HepG2 (cell line): ENCODE measurements around the gene SIGLEC10. TPM values are rescaled to one million over a fixed set of nuclear protein-coding genes. Genes with fewer than 3 reads are reported as not detected.

ENCODE experiments used
- BRD4 ChIP-seq: sonication (generic); formaldehyde crosslinking; IDR thresholded peaks from 2 replicates; pipeline ENCODE4 v1.4.0; 2020; ENCODE audit warnings: missing genetic modification reagents
- CBX1 ChIP-seq: IDR thresholded peaks from one replicate; pipeline ENCODE4 v1.6.1; 2016; ENCODE audit warnings: antibody characterized with exemption, low read depth
- CEBPG ChIP-seq: IDR thresholded peaks from 2 replicates; pipeline ENCODE4 v1.6.1; 2016
- FOXJ3 ChIP-seq: sonication (generic); formaldehyde crosslinking; IDR thresholded peaks from 2 replicates; pipeline ENCODE4 v1.4.0; 2020; ENCODE audit warnings: missing genetic modification reagents, mild to moderate bottlenecking, borderline replicate concordance
- HNRNPK ChIP-seq: fragments of 200-400 bp; formaldehyde crosslinking; IDR thresholded peaks from 2 replicates; pipeline ENCODE4 v1.6.1; 2018; ENCODE audit warnings: low read length, low read depth, moderate library complexity, mild to moderate bottlenecking; ENCODE audit not compliant: poor library complexity, severe bottlenecking
- KDM4B ChIP-seq: sonication (generic); formaldehyde crosslinking; IDR thresholded peaks from 2 replicates; pipeline ENCODE4 v1.4.0; 2020; ENCODE audit warnings: missing genetic modification reagents
- MAF1 ChIP-seq: sonication (generic); formaldehyde crosslinking; IDR thresholded peaks from 2 replicates; pipeline ENCODE4 v1.5.0; 2020; ENCODE audit warnings: missing genetic modification reagents, borderline replicate concordance
- MAX ChIP-seq: IDR thresholded peaks from 2 replicates; pipeline ENCODE4 v1.6.1; 2012; ENCODE audit warnings: inconsistent platforms
- MBNL3 ChIP-seq: fragments of 250-450 bp; sonication (Bioruptor Pico); conservative IDR thresholded peaks from 2 replicates; pipeline ENCODE4 v1.8.0; 2022; ENCODE audit warnings: mild to moderate bottlenecking, inconsistent platforms
- SIN3B ChIP-seq: fragments of 150-350 bp; IDR thresholded peaks from 2 replicates; pipeline ENCODE4 v1.6.1; 2014; ENCODE audit warnings: low read length
- TCF7 ChIP-seq: sonication (generic); IDR thresholded peaks from 2 replicates; pipeline ENCODE4 v1.6.1; 2016; ENCODE audit warnings: antibody characterized with exemption, low read depth
- ZBED4 ChIP-seq: sonication (generic); formaldehyde crosslinking; IDR thresholded peaks from 2 replicates; pipeline ENCODE4 v1.4.0; 2020; ENCODE audit warnings: missing genetic modification reagents, borderline replicate concordance
- ZBTB7B ChIP-seq: sonication (generic); formaldehyde crosslinking; IDR thresholded peaks from 2 replicates; pipeline ENCODE4 v1.4.0; 2020; ENCODE audit warnings: missing genetic modification reagents
- ZFP90 ChIP-seq: sonication (generic); formaldehyde crosslinking; IDR thresholded peaks from 2 replicates; pipeline ENCODE4 v1.8.0; 2022; ENCODE audit warnings: missing genetic modification reagents, mild to moderate bottlenecking, inconsistent platforms, borderline replicate concordance
- ZNF160 ChIP-seq: sonication (generic); formaldehyde crosslinking; IDR thresholded peaks from 2 replicates; pipeline ENCODE4 v1.8.0; 2022; ENCODE audit warnings: mild to moderate bottlenecking, inconsistent platforms, missing genetic modification reagents
- ZNF296 ChIP-seq: sonication (generic); formaldehyde crosslinking; conservative IDR thresholded peaks from 2 replicates; pipeline ENCODE4 v1.5.0; 2020; ENCODE audit warnings: mild to moderate bottlenecking, missing genetic modification reagents
- ZNF614 ChIP-seq: IDR thresholded peaks from 2 replicates; pipeline ENCODE4 v1.6.1; 2018; ENCODE audit warnings: missing biosample characterization, missing genetic modification reagents, inconsistent platforms, borderline replicate concordance
- ZNF761 ChIP-seq: sonication (generic); formaldehyde crosslinking; conservative IDR thresholded peaks from 2 replicates; pipeline ENCODE4 v1.4.0; 2020; ENCODE audit warnings: mild to moderate bottlenecking, missing genetic modification reagents
- polyA plus RNA-seq, 8 experiments: library from polyadenylated mRNA; depleted of rRNA in 3 of 8; stranded (reverse) in 7 of 8; unstranded in 1 of 8; fragments of >200 nt; fragmentation: Illumina TruSeq in 4 of 8; extraction: Trizol in 4 of 8; gene quantifications; 2 replicates each; pipeline versions ENCODE4 v1.2.1 to v1.2.3, GENCODE V29; 2011 to 2016; ENCODE audit warnings: low read depth in 4 of 8, missing spikeins in 1 of 8, mixed read lengths in 1 of 8; ENCODE audit not compliant: insufficient read depth in 1 of 8
- total RNA-seq, 5 experiments: library from RNA; depleted of rRNA; stranded (reverse); fragments of >200 nt; fragmentation: Illumina TruSeq; extraction: Trizol; gene quantifications; 2 replicates each; pipeline ENCODE4 v1.2.3, GENCODE V29; 2016; ENCODE audit warnings: low read depth in 1 of 5
- TF ChIP-seq, protein P1 (sequence below): IDR thresholded peaks from 2 replicates; pipeline ENCODE4 v1.6.1; 2016; ENCODE audit warnings: mild to moderate bottlenecking
- TF ChIP-seq, protein P2 (sequence below): IDR thresholded peaks from 2 replicates; pipeline ENCODE4 v1.6.1; 2016; ENCODE audit warnings: missing compliant biosample characterization, missing genetic modification reagents, borderline replicate concordance
- TF ChIP-seq, protein P3 (sequence below): sonication (generic); formaldehyde crosslinking; IDR thresholded peaks from 2 replicates; pipeline ENCODE4 v1.5.0; 2020; ENCODE audit warnings: mild to moderate bottlenecking, missing genetic modification reagents, borderline replicate concordance

SIGLEC10 gene
- total and polyA plus RNA-seq, 2 of the 13 experiments (the other 11 are each of a cell fraction or from before 2014, with no cell fraction given) = not detected

- TF ChIP-seq MBNL3 (CRISPR knock-in tag) (no peak), CEBPG (peak; percentile 43; the same call in 1 of the 2 replicates), SIN3B (no peak), ZNF614 (peak; percentile 60; the same call in 1 of the 2 replicates), MAX (peak; percentile 61), ZNF296 (CRISPR knock-in tag) (peak; percentile 76; the same call in 1 of the 2 replicates), FOXJ3 (CRISPR knock-in tag) (peak; percentile 76; the same call in 1 of the 2 replicates), MAF1 (no peak), ZBED4 (CRISPR knock-in tag) (no peak), TCF7 (0 out of 2 replicates have a peak, but pooled peaks have one; percentile 17), ZFP90 (CRISPR knock-in tag) (peak; percentile 94; the same call in 1 of the 2 replicates), ZNF160 (no peak), ZBTB7B (CRISPR knock-in tag) (0 out of 2 replicates have a peak, but pooled peaks have one; percentile 65), BRD4 (peak; percentile 86; the same call in 1 of the 2 replicates), ZNF761 (CRISPR knock-in tag) (0 out of 2 replicates have a peak, but pooled peaks have one; percentile 24), HNRNPK (no peak), CBX1 (peak; percentile 45), KDM4B (peak; percentile 70; the same call in 1 of the 2 replicates)
- TF ChIP-seq, protein P1, sequence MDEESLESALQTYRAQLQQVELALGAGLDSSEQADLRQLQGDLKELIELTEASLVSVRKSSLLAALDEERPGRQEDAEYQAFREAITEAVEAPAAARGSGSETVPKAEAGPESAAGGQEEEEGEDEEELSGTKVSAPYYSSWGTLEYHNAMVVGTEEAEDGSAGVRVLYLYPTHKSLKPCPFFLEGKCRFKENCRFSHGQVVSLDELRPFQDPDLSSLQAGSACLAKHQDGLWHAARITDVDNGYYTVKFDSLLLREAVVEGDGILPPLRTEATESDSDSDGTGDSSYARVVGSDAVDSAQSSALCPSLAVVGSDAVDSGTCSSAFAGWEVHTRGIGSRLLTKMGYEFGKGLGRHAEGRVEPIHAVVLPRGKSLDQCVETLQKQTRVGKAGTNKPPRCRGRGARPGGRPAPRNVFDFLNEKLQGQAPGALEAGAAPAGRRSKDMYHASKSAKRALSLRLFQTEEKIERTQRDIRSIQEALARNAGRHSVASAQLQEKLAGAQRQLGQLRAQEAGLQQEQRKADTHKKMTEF (CRISPR knock-in tag) = peak; percentile 85; the same call in 1 of the 2 replicates
- TF ChIP-seq, protein P2, sequence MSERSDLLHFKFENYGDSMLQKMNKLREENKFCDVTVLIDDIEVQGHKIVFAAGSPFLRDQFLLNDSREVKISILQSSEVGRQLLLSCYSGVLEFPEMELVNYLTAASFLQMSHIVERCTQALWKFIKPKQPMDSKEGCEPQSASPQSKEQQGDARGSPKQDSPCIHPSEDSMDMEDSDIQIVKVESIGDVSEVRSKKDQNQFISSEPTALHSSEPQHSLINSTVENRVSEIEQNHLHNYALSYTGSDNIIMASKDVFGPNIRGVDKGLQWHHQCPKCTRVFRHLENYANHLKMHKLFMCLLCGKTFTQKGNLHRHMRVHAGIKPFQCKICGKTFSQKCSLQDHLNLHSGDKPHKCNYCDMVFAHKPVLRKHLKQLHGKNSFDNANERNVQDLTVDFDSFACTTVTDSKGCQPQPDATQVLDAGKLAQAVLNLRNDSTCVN (CRISPR knock-in tag) = 0 out of 2 replicates have a peak, but pooled peaks have one; percentile 37
- TF ChIP-seq, protein P3, sequence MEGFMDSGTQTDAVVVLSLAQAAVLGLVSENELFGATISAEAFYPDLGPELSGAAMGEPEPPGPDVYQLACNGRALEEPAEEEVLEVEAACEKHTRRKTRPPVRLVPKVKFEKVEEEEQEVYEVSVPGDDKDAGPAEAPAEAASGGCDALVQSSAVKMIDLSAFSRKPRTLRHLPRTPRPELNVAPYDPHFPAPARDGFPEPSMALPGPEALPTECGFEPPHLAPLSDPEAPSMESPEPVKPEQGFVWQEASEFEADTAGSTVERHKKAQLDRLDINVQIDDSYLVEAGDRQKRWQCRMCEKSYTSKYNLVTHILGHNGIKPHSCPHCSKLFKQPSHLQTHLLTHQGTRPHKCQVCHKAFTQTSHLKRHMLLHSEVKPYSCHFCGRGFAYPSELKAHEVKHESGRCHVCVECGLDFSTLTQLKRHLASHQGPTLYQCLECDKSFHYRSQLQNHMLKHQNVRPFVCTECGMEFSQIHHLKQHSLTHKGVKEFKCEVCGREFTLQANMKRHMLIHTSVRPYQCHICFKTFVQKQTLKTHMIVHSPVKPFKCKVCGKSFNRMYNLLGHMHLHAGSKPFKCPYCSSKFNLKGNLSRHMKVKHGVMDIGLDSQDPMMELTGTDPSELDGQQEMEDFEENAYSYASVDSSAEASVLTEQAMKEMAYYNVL = 0 out of 2 replicates have a peak, but pooled peaks have one; percentile 27
Measured at GRCh38 chr19:51365211-51365964, 52.1 kb downstream of the SIGLEC10 start (continued).
